ENCODE results near the gene SGF29. TPM values are rescaled to one million over a fixed set of nuclear protein-coding genes. Genes with fewer than 3 reads are reported as not detected.

The SGF29 gene
- total and polyA plus RNA-seq, 2 of the 8 experiments (the other 6 are each of a cell fraction or from before 2014, with no cell fraction given): 3.1 to 22.7 TPM

GRCh38 chr16:28567292-28567691 is 13.6 kb downstream of the SGF29 start:
- Histone ChIP-seq H3K4me2 (ENCODE audit: insufficient read depth in 1 of 2, low read depth in 2 of 2, low read length in 2 of 2) (no peak overlapping the region), H2BK15ac (ENCODE audit: low read length) (no peak overlapping the region), H3K79me2 (ENCODE audit: control insufficient read depth in 1 of 2, insufficient read depth in 2 of 2, low read length in 2 of 2) (no peaks in the 10 kb centered on the region; a peak in 1 of 4 replicates), H3K27ac (ENCODE audit: low read depth, low read length) (no peak overlapping the region), H2AK5ac (ENCODE audit: low read depth, low read length) (no peak overlapping the region), H3K23me2 (ENCODE audit: low read depth, low read length) (no peaks in the 10 kb centered on the region), H2AFZ (ENCODE audit: low read length) (no peak overlapping the region), H3K18ac (ENCODE audit: extremely low read depth, low read length) (no peak overlapping the region), H3K23ac (ENCODE audit: insufficient read length) (no peak overlapping the region), H2BK12ac (ENCODE audit: low read depth, low read length) (no peak overlapping the region), H3K4ac (replicated peaks; ENCODE audit: insufficient read length, low read depth, low read length) (no peak overlapping the region), H4K8ac (ENCODE audit: extremely low read depth, insufficient read depth, low read length) (no peak overlapping the region), H3K56ac (replicated peaks; ENCODE audit: insufficient read length, low read depth, low read length) (no peak overlapping the region), H4K5ac (ENCODE audit: insufficient read length, low read depth, low read length) (no peak overlapping the region), H3K36me3 (ENCODE audit: control insufficient read depth in 2 of 4, insufficient read depth in 4 of 4, low read length in 3 of 4) (peaks cover 0 to 3% (median 0%) of the 10 kb centered on the region in 4 experiments; a peak in 1 of 8 replicates), H3K4me3 (ENCODE audit: extremely low read depth in 1 of 4, insufficient read depth in 2 of 4, low read depth in 3 of 4, low read length in 4 of 4) (no peak overlapping the region), H3K9me3 (ENCODE audit: insufficient read depth in 2 of 2, low read depth in 1 of 2, low read length in 1 of 2) (peaks cover 7 to 9% of the 10 kb centered on the region in 2 experiments), H2BK120ac (replicated peaks; ENCODE audit: low read depth, low read length) (no peak overlapping the region), H2BK20ac (ENCODE audit: low read length) (no peak overlapping the region), H3K4me1 (replicated peaks in 1 of 4; ENCODE audit: control insufficient read depth in 3 of 4, insufficient read depth in 4 of 4, low read length in 3 of 4) (peaks cover 0 to under 1% (median 0%) of the 10 kb centered on the region in 4 experiments; a peak in 1 of 7 replicates), H3K27me3 (replicated peaks in 1 of 4; ENCODE audit: control insufficient read depth in 3 of 4, extremely low read depth in 1 of 4, insufficient read depth in 3 of 4, low read length in 3 of 4) (no peaks in the 10 kb centered on the region), H2BK5ac (ENCODE audit: low read depth, low read length) (no peak overlapping the region), H4K91ac (replicated peaks; ENCODE audit: insufficient read length, low read length) (no peak overlapping the region), H3K79me1 (ENCODE audit: low read depth, low read length) (peaks cover 2% of the 10 kb centered on the region; the same call in 1 of the 2 replicates), H4K20me1 (replicated peaks in 1 of 2; ENCODE audit: control insufficient read depth in 1 of 2, insufficient read depth in 2 of 2, low read length in 2 of 2) (no peaks in the 10 kb centered on the region), H3K14ac (ENCODE audit: insufficient read length) (no peak overlapping the region), H3K9ac (replicated peaks in 1 of 4; ENCODE audit: extremely low read depth in 1 of 4, low read depth in 3 of 4, low read length in 3 of 4) (no peak overlapping the region)
- no peak for DNase-seq (ENCODE audit: low read depth in 1 of 2, low spot score in 2 of 2)
- no peak for FAIRE-seq
- WGBS, 2 experiments (ENCODE audit: extremely low coverage in 1 of 2, insufficient coverage in 1 of 2, insufficient read length in 1 of 2, insufficient replicate concordance in 2 of 2, low coverage in 1 of 2, low lambda C conversion rate in 2 of 2, missing lambda C conversion rate in 1 of 2): 93% methylated on average over 2 of the region's 2 CpGs; no CpG with 5 or more reads in 1 of the 2 experiments
- CTCF ChIA-PET (ENCODE audit: partially characterized antibody): interaction anchor here (0.6 kb wide), 1 partner anchor 25 kb away, joined by 3 read pairs; no protein-coding TSS in a partner anchor
- POLR2A ChIA-PET (ENCODE audit: partially characterized antibody): no interaction called here
- no peak for TF ChIP-seq SRF (IDR thresholded peaks at IDR 0.05; ENCODE audit: low read depth, low read length)
- TF ChIP-seq, protein P1, sequence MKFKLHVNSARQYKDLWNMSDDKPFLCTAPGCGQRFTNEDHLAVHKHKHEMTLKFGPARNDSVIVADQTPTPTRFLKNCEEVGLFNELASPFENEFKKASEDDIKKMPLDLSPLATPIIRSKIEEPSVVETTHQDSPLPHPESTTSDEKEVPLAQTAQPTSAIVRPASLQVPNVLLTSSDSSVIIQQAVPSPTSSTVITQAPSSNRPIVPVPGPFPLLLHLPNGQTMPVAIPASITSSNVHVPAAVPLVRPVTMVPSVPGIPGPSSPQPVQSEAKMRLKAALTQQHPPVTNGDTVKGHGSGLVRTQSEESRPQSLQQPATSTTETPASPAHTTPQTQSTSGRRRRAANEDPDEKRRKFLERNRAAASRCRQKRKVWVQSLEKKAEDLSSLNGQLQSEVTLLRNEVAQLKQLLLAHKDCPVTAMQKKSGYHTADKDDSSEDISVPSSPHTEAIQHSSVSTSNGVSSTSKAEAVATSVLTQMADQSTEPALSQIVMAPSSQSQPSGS (IDR thresholded peaks at IDR 0.05; ENCODE audit: low read length): no peak
- TF ChIP-seq POLR2A (IDR thresholded peaks at IDR 0.05; ENCODE audit: control extremely low read depth in 1 of 2, low read depth in 2 of 2, low read length in 2 of 2): no peak
- TF ChIP-seq CBX5 (IDR thresholded peaks at IDR 0.05; ENCODE audit: low read depth, low read length): no peak
- no peak for TF ChIP-seq KDM1A (IDR thresholded peaks at IDR 0.05; ENCODE audit: borderline replicate concordance, low read length)
- TF ChIP-seq, protein P2, sequence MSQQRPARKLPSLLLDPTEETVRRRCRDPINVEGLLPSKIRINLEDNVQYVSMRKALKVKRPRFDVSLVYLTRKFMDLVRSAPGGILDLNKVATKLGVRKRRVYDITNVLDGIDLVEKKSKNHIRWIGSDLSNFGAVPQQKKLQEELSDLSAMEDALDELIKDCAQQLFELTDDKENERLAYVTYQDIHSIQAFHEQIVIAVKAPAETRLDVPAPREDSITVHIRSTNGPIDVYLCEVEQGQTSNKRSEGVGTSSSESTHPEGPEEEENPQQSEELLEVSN (IDR thresholded peaks at IDR 0.05): no peak
- TF ChIP-seq POU5F1 (IDR thresholded peaks at IDR 0.05; ENCODE audit: low read depth, low read length): no peak
- TF ChIP-seq FOSL1 (IDR thresholded peaks at IDR 0.05; ENCODE audit: insufficient read depth, low read depth, low read length): no peak
- TF ChIP-seq CTCF (IDR thresholded peaks at IDR 0.05; ENCODE audit: control extremely low read depth in 1 of 3, insufficient read depth in 1 of 3, low read depth in 1 of 3, low read length in 3 of 3): no peak

All from H1 (cell line).